ENCODE measurements around the gene MYO5B. TPM values are rescaled to one million over a fixed set of nuclear protein-coding genes. Genes with fewer than 3 reads are reported as not detected.
A peak's percentile ranks its signal among the peaks of the same experiment; 100 is the strongest.

MYO5B gene
- polyA plus RNA-seq, 1 of the 3 experiments (the other 2 are of a cell fraction), result 1.3 TPM

DNA sequence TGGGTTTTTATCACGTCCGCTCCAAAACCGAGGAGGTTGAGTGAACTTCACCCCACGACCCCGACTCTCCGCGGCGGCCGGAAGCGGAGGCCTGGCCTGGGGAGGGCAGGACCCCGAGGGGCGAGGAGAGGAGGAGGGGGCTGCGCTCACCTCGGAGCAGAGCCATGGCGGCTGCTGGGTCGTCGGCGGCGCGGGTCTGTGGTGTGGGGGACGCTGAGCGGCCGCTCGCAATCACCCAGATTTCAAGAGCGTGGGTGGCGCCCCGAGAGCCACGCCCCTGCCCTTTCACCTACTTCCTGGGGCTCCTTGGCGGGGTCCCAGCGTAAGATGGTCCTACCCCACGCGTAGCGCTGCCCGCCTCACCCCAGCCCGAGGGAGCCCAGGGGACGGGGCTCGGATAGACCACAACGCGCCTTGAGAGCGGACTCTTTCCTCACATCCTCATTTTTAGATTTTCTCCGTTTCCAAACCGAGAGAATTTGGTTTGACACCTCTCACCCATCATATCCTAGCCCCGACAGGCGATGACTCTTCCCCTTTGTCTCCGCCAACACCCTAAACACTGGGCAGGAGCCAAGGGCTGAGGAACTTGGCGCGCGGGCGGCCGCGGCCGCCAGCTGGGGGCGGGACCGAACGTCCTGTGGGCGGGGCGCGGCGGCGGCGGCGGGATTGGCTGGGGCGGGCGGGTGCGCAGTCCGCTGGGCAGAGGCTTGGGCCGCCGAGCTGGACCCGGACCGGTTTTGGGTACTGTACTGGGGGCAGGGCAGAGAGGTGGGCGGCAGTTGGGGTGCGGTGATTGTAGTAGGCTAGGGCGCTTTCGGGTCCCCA, 381.4 kb downstream of the MYO5B start, which contains the start of gene ACAA2:
ACAA2 (minus strand) TSS at position 215 of the 828 bp plus-strand sequence; CDS start at position 166, 49 bp downstream.
- Histone ChIP-seq H3K27ac (ENCODE audit: low read depth in 2 of 2, low read length in 1 of 2) (peak within 1 kb of the TSS; percentile 95 to 96), H3K9me3 (0 out of 2 replicates have a peak, but pooled peaks cover 3% of the 10 kb centered on the region), H3K4me3 (ENCODE audit: low read depth in 2 of 2, low read length in 1 of 2) (peak within 1 kb of the TSS; percentile 84 to 94), H3K9ac (peak within 1 kb of the TSS; percentile 95), H3K79me2 (ENCODE audit: insufficient read depth) (peaks cover 58% of the 10 kb centered on the region), H3K4me1 (ENCODE audit: control insufficient read depth in 1 of 2, insufficient read depth in 2 of 2, low read depth in 1 of 2, low read length in 1 of 2) (peaks cover 0 to 15% of the 10 kb centered on the region in 2 experiments; a peak in 2 of 4 replicates), H3K36me3 (replicated peaks in 1 of 2; ENCODE audit: control insufficient read depth in 1 of 2, insufficient read depth in 2 of 2, low read length in 1 of 2) (peaks cover 7 to 15% of the 10 kb centered on the region in 2 experiments), H3F3A (replicated peaks; ENCODE audit: insufficient read depth) (peaks cover 3% of the 10 kb centered on the region), H2AFZ (ENCODE audit: low read depth) (peak within 1 kb of the TSS; percentile 98), H3K9me2 (no peaks in the 10 kb centered on the region), H4K20me1 (ENCODE audit: insufficient read depth) (no peaks in the 10 kb centered on the region; the same call in 1 of the 2 replicates), H3K27me3 (ENCODE audit: insufficient read depth) (no peaks in the 10 kb centered on the region), H3K4me2 (peak within 1 kb of the TSS; percentile 93)
- ChIA-PET CTCF (interaction anchor here (0.9 kb wide), 1 partner anchor 36 kb away, joined by 3 read pairs; no protein-coding TSS in a partner anchor), POLR2A (interaction anchor here (0.6 to 1.1 kb wide), 5 partner anchors 21 to 746 kb away, joined by 3 to 5 read pairs (median 4); partner anchors contain the start of genes C18orf32 and MAPK4)
- 2% methylated on average over 22 of the region's 74 CpGs for WGBS (ENCODE audit: low lambda C conversion rate)
- DNase-seq, result peak; percentile 90
- TF ChIP-seq ELF1 (IDR thresholded peaks at IDR 0.05) (no peak), SMC3 (IDR thresholded peaks at IDR 0.05; ENCODE audit: low read depth, low read length) (no peak), GATA2 (CRISPR knock-in tag; IDR thresholded peaks at IDR 0.05) (no peak), RFX5 (IDR thresholded peaks at IDR 0.05; ENCODE audit: low read length) (no peak), MXI1 (IDR thresholded peaks at IDR 0.05; ENCODE audit: low read depth, low read length) (no peak; the same call in 1 of the 2 replicates), RCOR1 (IDR thresholded peaks at IDR 0.05; ENCODE audit: low read length) (no peak), JUND (IDR thresholded peaks at IDR 0.05) (no peak), FOXM1 (IDR thresholded peaks at IDR 0.05; ENCODE audit: low read depth) (no peak), NFIC (IDR thresholded peaks at IDR 0.05; ENCODE audit: borderline replicate concordance) (peak; percentile 78), NRF1 (IDR thresholded peaks at IDR 0.05; ENCODE audit: low read depth, low read length) (peak; percentile 42; the same call in 1 of the 2 replicates), TEAD4 (IDR thresholded peaks at IDR 0.05; ENCODE audit: borderline replicate concordance, insufficient read depth) (no peak), TAF1 (IDR thresholded peaks at IDR 0.05; ENCODE audit: borderline replicate concordance, low read depth, low read length) (no peak; the same call in none of the 2 replicates), FOXJ3 (CRISPR knock-in tag; IDR thresholded peaks at IDR 0.05) (no peak), CHD2 (IDR thresholded peaks at IDR 0.05; ENCODE audit: low read length, partially characterized antibody) (no peak), MEF2A (IDR thresholded peaks at IDR 0.05; ENCODE audit: borderline replicate concordance, low read depth) (no peak; the same call in 1 of the 2 replicates), YY1 (IDR thresholded peaks at IDR 0.05; ENCODE audit: low read depth) (peak; percentile 58; the same call in 1 of the 2 replicates), RXRA (IDR thresholded peaks at IDR 0.05; ENCODE audit: borderline replicate concordance, low read depth) (peak; percentile 20; the same call in 1 of the 2 replicates)
- TF ChIP-seq, protein P1, sequence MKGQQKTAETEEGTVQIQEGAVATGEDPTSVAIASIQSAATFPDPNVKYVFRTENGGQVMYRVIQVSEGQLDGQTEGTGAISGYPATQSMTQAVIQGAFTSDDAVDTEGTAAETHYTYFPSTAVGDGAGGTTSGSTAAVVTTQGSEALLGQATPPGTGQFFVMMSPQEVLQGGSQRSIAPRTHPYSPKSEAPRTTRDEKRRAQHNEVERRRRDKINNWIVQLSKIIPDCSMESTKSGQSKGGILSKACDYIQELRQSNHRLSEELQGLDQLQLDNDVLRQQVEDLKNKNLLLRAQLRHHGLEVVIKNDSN (IDR thresholded peaks at IDR 0.05; ENCODE audit: borderline replicate concordance, low read depth), result no peak
- TF ChIP-seq, protein P2, sequence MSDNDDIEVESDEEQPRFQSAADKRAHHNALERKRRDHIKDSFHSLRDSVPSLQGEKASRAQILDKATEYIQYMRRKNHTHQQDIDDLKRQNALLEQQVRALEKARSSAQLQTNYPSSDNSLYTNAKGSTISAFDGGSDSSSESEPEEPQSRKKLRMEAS (IDR thresholded peaks at IDR 0.05; ENCODE audit: low read depth), result no peak; the same call in 1 of the 2 replicates
- TF ChIP-seq, protein P3, sequence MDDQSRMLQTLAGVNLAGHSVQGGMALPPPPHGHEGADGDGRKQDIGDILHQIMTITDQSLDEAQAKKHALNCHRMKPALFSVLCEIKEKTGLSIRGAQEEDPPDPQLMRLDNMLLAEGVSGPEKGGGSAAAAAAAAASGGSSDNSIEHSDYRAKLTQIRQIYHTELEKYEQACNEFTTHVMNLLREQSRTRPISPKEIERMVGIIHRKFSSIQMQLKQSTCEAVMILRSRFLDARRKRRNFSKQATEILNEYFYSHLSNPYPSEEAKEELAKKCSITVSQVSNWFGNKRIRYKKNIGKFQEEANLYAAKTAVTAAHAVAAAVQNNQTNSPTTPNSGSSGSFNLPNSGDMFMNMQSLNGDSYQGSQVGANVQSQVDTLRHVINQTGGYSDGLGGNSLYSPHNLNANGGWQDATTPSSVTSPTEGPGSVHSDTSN (IDR thresholded peaks at IDR 0.05), result peak; percentile 36; the same call in 1 of the 2 replicates
- TF ChIP-seq, protein P4, sequence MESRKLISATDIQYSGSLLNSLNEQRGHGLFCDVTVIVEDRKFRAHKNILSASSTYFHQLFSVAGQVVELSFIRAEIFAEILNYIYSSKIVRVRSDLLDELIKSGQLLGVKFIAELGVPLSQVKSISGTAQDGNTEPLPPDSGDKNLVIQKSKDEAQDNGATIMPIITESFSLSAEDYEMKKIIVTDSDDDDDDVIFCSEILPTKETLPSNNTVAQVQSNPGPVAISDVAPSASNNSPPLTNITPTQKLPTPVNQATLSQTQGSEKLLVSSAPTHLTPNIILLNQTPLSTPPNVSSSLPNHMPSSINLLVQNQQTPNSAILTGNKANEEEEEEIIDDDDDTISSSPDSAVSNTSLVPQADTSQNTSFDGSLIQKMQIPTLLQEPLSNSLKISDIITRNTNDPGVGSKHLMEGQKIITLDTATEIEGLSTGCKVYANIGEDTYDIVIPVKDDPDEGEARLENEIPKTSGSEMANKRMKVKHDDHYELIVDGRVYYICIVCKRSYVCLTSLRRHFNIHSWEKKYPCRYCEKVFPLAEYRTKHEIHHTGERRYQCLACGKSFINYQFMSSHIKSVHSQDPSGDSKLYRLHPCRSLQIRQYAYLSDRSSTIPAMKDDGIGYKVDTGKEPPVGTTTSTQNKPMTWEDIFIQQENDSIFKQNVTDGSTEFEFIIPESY (IDR thresholded peaks at IDR 0.05; ENCODE audit: borderline replicate concordance, low read depth), result no peak
- TF ChIP-seq, protein P5, sequence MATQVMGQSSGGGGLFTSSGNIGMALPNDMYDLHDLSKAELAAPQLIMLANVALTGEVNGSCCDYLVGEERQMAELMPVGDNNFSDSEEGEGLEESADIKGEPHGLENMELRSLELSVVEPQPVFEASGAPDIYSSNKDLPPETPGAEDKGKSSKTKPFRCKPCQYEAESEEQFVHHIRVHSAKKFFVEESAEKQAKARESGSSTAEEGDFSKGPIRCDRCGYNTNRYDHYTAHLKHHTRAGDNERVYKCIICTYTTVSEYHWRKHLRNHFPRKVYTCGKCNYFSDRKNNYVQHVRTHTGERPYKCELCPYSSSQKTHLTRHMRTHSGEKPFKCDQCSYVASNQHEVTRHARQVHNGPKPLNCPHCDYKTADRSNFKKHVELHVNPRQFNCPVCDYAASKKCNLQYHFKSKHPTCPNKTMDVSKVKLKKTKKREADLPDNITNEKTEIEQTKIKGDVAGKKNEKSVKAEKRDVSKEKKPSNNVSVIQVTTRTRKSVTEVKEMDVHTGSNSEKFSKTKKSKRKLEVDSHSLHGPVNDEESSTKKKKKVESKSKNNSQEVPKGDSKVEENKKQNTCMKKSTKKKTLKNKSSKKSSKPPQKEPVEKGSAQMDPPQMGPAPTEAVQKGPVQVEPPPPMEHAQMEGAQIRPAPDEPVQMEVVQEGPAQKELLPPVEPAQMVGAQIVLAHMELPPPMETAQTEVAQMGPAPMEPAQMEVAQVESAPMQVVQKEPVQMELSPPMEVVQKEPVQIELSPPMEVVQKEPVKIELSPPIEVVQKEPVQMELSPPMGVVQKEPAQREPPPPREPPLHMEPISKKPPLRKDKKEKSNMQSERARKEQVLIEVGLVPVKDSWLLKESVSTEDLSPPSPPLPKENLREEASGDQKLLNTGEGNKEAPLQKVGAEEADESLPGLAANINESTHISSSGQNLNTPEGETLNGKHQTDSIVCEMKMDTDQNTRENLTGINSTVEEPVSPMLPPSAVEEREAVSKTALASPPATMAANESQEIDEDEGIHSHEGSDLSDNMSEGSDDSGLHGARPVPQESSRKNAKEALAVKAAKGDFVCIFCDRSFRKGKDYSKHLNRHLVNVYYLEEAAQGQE (IDR thresholded peaks at IDR 0.05; ENCODE audit: low read depth, low read length), result no peak
- TF ChIP-seq, protein P6, sequence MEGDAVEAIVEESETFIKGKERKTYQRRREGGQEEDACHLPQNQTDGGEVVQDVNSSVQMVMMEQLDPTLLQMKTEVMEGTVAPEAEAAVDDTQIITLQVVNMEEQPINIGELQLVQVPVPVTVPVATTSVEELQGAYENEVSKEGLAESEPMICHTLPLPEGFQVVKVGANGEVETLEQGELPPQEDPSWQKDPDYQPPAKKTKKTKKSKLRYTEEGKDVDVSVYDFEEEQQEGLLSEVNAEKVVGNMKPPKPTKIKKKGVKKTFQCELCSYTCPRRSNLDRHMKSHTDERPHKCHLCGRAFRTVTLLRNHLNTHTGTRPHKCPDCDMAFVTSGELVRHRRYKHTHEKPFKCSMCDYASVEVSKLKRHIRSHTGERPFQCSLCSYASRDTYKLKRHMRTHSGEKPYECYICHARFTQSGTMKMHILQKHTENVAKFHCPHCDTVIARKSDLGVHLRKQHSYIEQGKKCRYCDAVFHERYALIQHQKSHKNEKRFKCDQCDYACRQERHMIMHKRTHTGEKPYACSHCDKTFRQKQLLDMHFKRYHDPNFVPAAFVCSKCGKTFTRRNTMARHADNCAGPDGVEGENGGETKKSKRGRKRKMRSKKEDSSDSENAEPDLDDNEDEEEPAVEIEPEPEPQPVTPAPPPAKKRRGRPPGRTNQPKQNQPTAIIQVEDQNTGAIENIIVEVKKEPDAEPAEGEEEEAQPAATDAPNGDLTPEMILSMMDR (IDR thresholded peaks at IDR 0.05), result no peak

All from SK-N-SH (cell line).